IPS DF 4.7 (cell line): ENCODE results near the gene ENKD1.
"Not testable (repeated sequence)": the region's sequence is repeated elsewhere in the genome, so short reads cannot be mapped to it uniquely, and the experiment has no call there.

Experiments used
- DNase-seq: peaks from one replicate; pipeline ENCODE4 v3.0.0-alpha.2; 2013; ENCODE audit warnings: low spot score; ENCODE audit errors: extremely low read depth

Gene ENKD1

GRCh38 chr16:67666559-67667452 is at the start of gene ENKD1, which contains the start of gene C16orf86:
ENKD1 (minus strand) TSS chr16:67666750; CDS start chr16:67666442, 308 bp downstream.
C16orf86 (plus strand) TSS chr16:67666814; CDS start chr16:67666971, 157 bp downstream.
- no peak for DNase-seq

GRCh38 chr16:67716097-67716496 is 49.5 kb upstream of the ENKD1 start:
- no peak for DNase-seq

DNA sequence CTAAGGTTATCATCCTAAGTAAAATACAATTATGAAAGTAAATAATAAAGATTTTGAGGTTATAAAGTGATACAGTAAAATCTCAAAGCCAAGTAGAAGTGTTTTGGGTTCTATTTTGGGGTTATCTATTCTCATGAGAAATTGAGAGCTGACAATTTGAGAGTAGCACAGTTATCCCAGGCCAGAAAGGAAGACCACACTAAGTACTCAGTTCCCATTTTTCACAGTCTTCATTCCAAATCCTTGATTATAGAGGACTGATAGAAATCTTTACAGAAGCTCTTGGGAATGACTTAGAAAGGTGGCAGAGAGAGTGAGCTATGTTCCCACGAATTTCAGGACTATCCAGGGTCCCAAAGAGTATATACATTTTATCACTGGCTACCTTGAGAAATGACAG is 48.0 kb upstream of the ENKD1 start:
- DNase-seq = no peak

DNA sequence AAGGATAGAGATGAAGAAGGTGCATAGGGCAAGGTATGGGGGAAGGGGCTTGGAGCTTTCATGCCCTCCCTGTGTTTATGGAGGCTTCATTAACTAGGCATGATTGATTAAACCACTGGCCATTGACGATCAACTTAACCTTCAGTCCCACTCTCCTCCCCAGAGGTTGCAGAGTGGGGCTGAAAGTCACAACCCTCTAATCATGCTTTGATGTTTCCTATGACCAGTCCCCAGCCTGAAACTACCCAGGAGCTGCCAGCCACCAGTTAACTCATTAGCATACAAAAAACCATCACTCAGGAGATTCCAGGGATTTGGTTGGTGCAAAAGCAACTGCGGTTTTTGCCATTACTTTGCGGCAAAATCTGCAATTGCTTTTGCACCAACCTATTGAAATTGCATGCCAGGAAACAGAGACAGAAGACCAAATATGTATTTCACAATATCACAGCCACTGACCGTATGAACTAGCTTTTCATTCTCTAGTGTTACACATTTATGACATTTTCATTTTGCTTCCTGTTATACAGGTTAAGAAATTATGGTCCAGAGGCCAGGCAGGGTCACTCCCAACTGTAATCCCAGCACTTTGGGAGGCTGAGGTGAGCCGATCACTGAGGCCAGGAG is 47.2 kb upstream of the ENKD1 start:
- no peak for DNase-seq

- no peak for DNase-seq
Measured at GRCh38 chr16:67710607-67711006, 44.1 kb upstream of the ENKD1 start.

DNA sequence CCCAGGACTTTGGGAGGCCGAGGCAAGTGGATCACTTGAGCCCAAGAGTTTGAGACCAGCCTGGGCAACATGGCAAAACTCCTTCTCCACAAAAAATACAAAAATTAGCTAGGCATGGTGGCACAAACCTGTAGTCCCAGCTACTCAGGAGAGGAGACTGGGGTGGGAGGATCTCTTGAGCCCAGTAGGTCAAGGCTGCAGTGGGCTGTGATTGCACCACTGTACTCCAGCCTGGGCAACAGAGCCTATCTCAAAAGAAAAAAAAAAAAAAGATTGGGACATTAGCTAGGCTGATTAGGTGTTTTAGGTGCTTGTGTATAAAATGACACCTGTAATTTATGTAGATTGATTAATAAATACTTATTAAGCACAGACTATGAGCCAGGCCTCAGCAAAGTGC is 42.5 kb upstream of the ENKD1 start:
- DNase-seq = no peak

DNA sequence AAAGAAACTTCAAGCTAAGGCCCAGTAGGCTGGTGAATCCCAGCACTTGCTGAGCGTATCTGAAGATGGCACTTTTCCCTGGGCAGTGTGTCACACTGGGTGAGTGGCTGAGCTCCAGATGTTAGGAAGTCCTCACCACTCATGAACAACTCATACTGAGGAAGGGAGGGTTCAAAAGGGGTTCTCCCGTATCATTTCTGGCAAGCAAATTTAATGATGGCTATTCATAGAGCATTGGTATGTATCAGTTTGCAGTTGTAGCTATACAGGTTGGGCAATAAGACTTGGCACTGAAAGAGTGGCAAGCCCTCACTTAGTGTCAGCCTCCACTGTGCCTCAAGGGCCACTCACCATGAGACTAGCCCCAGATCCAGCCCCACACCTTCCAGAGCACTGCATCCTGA is 41.8 kb upstream of the ENKD1 start:
- DNase-seq = no peak

- no peak for DNase-seq
Measured at GRCh38 chr16:67707790-67708189, 41.2 kb upstream of the ENKD1 start.

DNA sequence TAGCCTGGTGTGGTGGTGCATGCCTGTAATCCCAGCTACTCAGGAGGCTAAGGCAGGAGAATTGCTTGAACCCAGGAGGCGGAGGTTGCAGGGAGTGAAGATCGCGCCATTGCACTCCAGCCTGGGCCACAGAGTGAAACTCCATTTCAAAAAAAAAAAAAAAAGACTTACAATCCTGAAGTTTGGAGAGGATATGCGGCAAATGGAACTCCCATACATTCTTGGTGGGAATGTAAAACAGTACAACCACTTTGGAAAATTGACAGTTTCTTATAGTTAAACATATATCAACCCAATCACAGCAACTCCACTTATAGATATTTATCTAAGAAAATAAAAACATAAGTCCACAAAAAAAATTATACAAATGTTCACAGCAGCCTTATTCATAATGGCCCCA is 40.7 kb upstream of the ENKD1 start:
- no peak for DNase-seq

GRCh38 chr16:67704110-67704509 is 37.6 kb upstream of the ENKD1 start:
- DNase-seq = no peak

- DNase-seq = no peak
Measured at GRCh38 chr16:67703626-67704025, 37.1 kb upstream of the ENKD1 start.

- DNase-seq = no peak
Measured at GRCh38 chr16:67702130-67702529, 35.6 kb upstream of the ENKD1 start.

- no peak for DNase-seq
Measured at GRCh38 chr16:67701420-67701819, 34.9 kb upstream of the ENKD1 start.

- no peak for DNase-seq
Measured at GRCh38 chr16:67699265-67699664, 32.7 kb upstream of the ENKD1 start.

- DNase-seq = no peak
Measured at GRCh38 chr16:67697422-67698185, 31.1 kb upstream of the ENKD1 start.

DNA sequence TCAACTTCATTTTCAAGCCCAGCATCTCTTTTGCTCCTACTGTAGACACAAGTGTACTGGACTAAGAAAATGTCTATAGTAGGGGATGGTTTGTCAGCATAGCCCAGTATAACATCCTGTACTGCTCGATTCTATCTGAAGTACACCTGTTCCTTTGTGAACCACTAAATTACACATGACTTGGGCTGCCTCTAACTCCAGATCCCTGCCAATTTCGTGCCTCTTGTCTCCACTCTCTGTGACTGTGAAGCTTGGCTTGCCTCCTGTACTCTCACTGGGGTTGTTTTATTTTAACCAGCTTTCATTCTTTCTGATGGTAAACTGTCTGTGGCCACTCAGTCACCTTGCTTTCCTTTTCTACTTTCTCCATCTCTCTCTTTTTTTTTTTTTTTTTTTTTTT is 28.1 kb upstream of the ENKD1 start:
- DNase-seq = no peak

DNA sequence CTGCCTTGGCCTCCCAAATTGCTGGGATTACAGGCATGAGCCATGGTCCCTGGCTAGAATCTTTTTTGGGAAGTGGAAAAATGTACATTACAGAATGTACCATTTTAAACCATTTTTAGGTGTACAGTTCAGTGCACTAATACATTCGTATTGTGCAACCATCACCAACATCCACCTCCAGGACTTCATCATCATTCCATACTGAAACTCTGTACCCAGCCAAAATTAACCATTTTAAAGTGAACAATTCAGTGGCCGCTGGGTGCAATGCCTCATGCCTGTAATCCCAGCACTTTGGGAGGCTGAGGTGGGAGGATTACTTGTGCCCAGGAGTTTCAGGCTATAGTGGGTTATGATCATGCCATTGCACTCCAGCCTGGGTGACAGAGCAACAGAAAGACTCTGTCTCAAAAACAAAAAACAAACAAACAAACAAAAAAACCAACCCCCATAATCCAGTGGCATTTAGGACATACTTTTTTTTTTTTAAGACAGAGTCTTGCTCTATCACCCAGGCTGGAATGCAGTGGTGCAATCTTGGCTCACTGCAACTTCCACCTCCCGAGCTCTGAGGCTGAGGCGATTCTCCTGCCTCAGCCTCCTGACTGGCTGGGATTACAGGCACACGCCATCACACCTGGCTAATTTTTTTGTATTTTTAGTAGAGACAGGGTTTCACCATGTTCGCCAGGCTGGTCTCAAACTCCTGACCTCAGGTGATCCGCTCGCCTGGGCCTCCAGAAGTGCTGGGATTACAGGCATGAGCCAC is 27.2 kb upstream of the ENKD1 start:
- DNase-seq = not testable (repeated sequence)

DNA sequence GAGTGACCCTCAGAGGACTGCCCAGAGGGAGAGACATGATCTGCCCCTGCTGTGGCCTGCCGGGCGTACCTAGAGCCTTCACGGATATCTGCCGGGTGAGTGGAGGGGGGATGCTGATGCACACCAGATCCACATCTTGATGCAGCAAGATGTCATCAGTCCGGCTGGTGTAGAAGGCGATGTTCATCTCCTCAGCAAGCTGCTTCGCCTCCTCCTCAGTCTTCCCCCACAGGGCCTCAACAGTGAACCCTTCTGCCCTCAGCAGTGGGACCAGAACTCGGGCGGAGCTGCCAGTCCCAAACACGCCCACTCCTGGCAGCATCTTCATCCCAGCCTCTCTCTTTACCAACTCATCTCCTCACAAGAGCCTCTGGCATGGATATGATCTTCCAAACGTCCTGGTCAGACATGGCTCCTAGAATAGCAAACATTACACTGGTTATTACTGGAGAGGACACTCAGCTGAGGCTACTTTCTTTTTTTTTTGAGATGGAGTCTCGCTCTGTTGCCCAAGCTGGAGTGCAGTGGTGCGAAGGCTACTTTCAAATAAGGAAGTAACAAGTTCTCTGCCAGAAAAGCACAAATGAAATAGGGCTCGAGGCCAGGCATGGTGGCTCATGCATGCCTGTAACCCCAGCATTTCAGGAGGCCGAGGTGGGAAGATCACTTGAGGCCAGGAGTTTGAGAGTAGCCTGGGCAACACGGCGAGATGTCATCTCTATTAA is 19.0 kb upstream of the ENKD1 start:
- no peak for DNase-seq

GRCh38 chr16:67683767-67684166 is 17.2 kb upstream of the ENKD1 start:
- no peak for DNase-seq
